Activated T-cell treated with anti-CD3 and anti-CD28 coated beads for 4 hours (primary cell): ENCODE data around the gene BAIAP2.

Experiments
- DNase-seq: peaks from one replicate; pipeline ENCODE4 v3.0.0-alpha.2; 2020

The BAIAP2 gene

DNA sequence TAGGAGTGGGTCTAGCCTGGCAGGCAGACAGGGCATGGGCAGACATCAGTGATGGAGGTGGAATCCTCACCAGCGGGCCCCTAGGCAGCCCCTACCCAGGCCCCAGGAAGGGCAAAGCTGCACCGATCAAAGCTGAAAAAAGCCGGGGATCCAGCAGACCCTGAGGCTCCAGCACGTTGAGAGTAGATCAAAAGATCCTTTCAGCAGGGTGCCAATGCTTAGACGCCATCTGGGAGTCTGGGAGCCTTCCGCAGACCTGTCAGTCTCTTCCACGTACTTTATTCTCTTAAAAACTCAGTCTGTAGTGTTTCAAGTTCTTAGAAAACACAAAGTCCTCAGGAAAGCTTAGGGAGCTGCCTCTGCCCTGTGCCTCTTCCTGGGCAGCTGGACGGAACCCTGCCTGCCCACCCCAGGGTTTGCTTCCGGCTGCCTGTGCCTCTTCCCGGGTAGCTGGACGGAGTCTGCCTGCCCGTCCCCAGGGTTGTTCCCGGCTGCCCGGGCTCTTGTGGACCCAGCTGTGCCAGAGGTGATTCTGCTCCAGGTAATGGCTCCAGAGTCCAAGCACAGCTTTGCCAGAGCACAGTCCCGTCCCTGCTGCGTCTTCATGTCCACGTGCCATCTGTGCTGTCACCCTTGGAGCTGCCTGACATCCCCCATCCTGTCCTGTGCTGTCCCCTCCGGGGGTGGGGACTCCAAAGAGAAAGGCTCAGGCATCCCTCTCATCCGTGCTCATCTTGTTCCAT lies 79.6 kb downstream of the BAIAP2 start:
- DNase-seq: no peak

DNA sequence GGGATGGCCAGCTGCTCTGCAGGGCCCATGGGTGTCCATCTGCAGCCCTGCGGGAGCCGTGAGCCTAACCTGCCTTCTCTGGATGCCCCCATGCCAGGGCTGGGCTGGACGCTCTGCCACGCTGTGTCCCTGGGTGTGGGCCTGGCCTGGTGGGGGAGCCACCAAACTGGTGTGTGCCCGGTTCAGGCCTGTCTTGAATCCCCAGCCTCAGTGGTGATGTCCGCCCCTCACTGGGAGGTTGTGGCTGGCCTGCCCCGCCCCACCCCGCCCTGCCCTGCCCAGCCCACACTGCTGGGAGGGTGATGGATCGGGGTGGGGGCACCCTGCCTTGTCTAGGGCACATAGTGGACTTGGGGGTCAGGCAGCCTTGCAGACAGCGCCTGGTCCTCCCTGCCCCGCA lies 80.3 kb downstream of the BAIAP2 start:
- no peak for DNase-seq

DNA sequence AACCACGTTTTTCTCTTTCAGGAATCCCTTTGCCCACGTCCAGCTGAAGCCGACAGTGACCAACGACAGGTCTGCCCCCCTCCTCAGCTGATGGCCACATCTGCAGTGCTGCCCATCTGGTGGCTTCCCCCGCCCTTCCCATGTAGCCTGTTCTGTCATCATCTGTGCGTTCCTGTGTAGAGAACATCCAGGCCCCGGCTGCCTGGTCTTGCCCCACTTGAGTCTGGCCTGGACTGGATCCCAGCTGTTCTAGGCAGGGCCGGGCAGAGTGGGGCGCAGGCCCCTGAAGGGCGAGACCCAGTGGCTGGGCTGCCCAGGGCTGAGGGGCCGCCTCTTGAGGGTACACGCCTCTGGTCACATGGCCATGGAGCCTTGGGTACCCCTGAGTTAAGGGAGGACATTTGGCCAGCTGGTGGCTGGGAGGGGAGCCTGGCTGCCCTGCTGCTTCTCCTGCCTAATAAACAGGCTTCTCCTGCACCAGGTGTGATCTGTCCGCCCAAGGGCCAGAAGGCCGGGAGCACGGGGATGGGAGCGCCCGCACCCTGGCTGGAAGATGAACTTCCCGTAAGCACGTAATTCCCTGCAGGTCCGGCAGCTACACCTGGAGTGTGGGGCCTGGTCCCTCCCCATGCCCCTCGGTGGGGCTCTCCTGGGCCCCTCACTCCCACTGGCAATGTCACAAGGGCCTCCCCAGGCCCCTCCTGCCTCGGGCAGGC lies 81.0 kb downstream of the BAIAP2 start:
- DNase-seq: no peak

DNA sequence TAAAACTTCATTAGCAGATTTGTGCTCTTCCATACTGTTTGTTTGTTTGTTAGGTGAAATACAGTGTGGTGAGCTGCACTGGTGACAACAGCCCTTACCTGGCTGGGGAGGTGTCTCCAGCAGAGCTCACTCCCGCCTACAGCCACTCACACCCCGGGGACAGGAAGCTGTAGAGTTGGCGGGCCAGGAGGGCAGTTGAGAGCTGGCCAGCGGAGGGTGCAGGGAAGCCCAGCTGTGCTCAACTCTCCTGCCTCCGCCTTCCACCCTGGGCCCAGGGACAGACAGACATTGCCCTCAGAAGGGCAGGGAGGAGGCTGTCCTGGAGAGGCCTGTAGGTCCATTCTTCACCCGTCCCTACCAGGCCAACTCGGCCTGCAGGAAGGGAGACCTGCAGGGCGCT lies 81.8 kb downstream of the BAIAP2 start:
- no peak for DNase-seq

DNA sequence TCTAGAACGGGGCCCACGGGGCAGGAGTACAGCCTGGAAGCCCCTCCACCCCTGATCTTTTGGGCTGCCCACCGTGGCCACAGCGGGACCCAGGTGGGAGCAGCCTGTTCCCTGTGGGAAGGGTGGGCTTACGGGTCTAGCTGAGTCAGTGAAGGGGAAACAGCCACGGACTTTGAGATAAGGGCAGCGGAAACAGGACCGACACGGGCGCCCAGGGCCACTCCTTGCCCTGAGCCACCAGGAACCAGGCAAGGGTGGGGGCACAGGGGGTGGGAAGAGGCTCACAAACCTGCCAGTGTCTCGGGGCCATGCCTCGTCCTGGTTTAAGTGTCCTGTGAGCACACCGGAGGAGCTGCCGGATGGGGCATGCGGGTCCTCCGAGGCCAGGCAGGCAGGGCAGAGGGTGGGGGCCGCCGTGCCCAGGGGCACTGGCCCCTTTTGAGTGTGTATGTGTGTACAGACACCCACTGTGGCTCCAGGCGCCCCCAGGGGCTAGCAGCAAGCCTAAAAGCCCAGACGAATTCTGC lies 82.8 kb downstream of the BAIAP2 start:
- DNase-seq: no peak

DNA sequence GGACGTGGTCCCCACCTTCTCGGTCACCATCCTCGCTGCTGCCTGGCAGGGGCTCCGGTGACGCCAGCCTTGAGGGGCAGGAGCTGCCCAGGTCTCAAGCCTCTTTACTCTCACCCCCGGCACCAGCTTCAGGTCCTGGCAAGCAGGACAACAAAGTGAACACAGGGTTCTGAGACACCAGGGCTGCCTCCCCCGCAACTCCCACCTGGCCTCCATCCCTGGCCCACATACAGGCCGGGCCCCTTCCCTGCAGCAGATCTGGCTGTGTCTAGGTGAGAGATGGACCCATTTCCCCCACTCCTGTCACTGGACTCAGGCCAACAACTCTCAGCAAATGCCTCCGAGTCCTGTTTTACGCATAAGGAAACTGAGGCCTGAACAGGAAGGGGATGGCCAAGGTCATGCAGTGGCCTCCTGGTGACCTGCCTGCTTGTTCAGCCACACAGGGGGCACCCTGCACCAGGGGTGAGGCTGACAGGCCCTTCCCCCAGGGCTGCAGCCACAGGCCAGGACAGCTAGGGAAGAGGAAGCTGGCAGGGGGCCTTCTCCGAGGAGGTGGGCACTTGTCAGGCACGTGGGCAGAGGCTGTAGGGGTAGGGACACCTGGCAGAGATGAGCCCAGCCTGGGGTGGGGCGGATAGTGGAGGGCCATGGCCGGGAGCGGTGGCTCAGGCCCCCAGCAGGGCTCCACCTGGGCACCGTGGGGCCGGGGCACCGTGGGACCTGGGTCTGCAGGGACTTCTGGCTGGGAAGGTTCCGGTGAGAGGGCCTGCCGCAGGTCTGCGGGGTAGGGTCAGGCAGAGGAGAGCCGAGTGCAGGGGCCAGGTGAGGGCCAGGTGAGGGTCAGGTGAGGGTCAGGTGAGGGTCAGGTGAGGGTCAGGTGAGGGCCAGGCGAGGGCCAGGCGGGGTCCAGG lies 83.6 kb downstream of the BAIAP2 start:
- DNase-seq: no peak

DNA sequence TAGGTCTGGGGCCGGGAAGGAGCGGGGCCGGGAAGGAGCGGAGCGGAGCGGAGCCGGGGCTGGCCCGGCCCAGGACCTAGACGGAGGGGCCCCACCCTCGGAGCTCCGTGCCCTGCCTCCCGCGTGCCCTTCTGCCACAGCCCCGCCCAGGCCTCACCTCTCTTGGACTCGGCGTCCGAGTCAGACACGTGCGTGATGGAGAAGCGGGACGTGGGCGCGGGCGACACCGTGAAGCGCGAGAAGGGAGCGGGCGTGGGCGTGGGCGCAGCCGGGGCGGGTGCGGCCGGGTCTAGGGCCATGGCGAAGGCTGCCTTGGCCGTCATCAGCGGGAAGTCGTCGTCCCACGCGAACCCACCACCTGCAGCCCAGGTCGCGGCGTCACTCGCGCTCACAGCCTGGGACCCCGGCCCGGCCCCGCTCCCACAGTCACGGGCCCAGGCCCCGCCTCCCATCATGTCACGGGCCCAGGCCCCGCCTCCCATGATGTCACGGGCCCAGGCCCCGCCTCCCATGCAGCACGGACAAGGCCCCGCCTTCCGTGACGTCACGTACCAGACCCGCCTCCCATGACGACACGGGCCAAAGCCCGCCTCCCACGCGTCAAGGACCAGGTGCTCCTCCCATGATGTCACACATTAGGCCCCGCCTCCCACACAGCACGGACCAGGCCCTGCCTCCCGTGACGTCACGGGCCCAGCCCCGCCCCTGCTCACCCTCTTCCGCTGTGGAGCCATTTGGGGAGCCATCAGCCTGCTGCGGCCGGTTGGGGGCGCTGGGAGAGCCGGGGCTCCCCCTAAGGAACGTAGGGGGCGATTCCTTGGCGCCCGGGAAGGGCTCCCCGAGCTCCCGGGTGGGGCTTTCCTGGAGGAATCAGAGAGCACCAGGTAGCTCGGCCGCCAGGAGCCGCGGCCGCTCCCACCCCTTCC lies 84.5 kb downstream of the BAIAP2 start:
- peak; percentile 83 for DNase-seq

DNA sequence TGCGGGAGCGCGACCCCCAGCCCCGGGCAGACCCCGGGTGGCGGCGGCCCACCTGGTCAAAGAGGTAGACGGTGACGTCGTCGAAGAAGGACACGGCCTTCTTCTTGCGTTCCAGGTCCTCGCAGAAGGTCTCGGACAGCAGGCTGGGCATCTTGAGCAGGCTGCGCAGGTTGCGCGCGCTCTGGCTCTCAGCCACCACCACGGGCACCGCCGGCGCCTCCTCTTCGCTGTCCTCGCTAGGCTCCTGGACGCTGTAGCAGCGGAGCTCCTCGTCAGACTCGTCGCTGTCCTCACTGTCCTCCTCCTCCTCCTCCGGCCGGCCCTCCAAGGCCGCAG lies 85.2 kb downstream of the BAIAP2 start:
- no peak for DNase-seq

DNA sequence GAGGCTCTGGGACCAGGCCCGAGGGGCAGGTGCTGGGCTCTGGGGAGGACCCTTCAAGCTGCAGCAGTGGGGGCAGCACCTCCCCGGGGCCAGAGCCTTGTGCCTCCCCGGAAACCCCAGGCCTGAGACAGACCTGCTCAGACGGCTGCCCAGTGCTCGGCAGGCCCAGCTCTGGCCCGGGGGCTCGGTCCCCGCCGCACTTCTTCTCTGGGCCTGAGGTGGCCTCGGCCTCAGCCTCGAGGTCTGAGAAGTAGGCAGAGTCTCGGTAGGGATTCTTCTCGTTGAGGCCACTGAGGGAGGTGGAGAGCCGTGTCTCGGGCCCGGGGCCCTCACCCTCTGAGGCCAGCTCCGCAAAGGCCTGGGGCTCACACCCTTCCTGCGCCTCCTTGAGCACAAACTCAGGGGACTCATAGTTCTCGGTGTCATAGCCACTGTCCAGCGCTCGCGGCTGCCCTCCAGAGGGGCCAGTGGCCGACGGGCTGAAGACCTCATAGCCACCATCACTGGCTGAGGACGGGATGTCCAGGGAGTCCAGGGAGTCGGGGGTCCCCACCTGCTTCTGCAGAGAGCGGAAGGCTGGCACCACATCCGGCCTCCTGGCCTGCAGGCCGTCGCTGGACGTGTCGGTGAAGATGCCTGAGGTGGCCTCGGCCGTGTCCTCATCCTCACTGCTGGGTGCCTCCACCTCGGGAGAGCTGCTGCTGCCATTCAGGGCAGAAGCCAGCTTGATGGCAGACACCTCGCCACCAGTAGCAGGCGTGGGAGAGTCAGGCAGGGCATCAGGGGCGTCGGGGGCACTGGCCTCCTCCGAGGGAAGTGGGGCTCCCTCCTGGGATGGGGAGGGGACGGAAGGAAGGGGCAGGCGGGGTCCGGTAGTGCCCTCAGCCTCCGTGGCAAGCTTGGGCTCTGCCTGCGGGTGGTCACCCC lies 86.0 kb downstream of the BAIAP2 start:
- DNase-seq: no peak

DNA sequence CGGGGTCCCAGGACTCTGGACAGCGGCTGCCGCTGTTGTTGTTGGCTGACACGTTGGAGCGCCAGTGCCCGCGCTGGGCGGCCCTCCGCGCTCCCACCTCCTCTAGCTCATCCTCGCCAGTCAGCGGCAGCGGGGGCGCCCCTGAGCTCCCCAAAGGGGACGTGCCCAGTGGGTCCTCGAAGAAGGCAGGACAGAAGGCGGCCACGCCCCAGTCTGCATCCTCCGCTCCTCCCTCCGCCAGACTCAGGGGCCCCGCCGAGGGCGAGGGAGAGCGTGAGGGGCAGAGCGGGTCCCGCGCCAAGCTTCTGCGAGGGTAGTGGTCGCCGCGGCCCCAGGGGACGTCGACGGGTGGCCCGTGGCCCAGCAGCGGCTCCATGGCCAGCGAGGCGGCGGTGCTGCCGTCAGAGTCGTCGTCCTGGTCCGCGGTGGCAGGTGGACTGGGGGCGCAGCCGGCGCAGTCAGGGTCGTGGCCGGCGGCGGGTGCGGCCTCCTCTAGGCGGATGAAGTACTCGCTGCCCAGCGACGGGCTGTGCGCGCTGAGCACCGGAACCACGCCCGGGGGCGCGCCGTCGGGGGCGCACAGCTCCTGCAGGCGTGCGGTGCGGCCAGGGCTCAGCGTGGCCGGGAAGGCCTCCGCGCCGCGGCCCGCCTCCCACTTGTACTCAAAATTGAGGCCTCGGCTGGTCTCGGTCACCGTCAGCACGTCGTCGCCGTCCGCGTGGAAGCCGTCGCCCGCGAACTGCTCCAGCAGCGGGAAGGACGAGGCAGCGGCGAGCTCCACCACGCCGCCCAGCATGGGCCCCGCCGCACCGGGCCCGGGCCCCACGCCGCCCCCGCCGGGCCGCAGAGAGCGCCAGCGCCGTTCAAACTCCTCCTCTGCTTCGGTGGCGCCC lies 87.1 kb downstream of the BAIAP2 start:
- no peak for DNase-seq

DNA sequence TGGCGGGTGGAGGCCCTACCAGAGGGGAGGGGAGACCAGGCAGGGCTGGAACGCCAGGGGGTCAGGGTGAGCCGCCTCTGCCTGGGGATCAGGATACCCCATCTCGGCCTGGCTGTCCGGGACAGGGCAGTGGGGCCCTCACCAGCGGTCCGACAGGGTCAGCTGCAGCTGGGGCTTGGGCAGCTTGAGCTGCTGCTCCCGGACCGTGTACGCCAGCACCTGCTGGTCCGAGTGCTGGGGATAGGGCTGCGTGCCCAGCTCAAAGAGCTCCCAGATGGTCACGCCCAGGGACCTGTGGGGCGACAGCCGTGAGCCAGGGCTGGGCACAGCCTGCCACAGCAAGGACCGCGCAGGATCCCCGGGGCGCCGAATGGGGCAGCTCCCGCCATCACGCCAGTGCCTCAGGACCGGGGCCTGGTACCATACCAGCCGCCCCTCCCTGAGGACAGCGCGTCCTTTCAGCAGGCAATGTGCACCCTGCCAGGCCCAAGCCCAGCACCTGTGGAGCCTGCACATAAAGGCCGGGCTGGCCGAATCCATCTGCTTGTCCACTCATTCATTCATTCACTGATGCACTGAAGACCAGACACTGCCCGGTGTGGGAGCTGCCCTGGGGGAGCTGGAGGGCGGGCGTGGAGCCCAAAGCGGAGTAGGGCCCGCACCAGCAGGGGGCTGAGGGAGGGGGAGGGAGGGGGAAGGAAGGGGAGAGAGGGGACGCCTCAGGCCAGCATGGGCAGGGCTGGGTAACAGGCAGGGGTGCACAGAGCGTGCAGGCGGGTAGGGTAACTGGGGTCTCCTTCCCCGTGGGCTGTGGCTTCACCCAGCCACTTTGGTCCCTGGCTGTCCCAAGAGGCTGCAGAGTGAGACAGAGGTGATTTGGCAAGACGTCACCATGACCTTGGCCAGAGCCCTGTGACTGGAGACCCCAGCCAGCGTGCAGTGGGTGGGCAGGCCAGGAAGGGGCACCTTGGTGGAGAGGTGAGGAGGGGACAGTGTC lies 88.4 kb downstream of the BAIAP2 start:
- no peak for DNase-seq

DNA sequence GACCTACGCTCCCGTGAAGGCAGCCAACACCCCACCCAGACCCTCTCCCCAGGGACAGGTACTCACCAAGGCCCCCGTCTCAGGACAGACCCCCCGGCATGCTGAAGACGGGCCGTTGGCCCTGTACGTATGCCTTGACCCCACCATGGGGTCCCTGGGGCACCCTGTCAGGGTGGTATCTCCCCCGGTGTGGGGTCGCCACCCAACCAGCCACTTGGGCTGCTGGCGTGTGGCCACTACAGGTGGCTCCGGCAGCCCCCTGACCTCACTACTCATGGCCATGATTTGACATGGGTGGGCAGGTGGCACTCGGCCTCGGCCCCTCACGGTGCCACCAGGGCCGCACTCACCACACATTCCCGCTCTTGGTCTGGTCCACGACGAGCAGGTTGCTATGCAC lies 89.4 kb downstream of the BAIAP2 start:
- DNase-seq: no peak

DNA sequence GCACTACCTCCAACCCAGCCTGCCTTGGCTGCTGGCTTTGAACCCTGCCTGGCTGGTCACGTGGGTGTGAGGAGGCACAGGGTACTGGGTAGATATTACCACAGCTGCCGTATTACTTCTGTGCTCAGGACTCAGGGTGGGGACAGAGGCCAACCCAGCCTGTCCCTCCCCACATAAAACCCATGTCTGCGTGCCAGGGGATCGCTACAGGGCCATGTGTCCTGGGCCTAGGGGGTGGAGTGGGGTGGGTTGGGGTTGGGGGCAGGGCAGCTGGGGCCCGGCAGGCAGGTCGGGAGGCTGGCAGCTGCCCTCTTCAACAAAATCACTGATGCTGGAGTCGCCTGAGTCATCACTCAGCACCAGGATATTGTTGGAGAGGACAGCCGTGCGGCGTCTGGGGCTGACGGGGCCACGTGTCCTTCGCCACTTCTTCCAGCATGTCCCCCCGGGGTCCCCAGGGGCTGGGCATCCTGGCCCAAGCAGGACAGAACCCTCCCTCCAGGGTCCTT lies 90.7 kb downstream of the BAIAP2 start:
- no peak for DNase-seq

DNA sequence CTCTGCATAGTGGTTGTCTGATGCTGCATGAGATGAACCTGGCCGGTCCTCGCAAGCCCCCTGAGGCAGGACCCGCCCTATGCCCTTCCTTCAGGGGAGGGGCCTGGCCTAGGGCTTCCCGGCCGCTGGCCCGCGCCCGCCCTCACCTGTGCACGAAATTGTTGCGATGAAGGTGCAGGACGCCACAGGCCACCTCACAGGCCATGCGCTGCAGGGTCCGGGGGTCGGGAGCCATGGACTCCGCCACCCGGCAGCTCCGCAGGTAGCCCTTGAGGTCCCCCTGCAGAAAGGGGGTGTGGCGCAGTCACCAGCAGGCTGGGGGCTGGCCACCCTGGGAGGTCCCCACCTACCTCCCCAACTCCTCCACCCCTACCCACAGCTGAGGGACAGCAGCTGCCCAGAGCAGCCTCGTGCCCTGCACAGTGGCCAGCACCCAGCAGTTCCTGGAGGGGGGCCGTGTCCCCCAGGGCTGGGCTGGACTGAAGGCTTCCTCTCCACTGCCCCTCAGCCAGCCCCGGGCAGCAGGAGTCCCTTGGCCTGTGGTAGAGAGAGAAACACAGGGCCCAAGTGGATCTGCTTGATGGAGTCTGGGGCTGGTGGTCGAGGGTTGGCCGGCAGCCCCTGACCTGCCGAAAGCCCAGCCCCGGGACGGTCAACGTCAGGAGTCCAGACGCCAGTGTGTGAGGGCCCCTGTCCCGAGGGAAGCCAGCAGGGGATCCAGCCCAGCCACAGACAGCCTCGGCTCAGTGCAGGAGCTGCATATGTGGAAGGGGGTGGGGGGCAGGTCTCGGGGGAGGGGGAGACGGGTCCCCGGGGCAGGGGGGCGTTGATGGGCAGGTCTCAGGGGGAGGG lies 91.6 kb downstream of the BAIAP2 start:
- no peak for DNase-seq

DNA sequence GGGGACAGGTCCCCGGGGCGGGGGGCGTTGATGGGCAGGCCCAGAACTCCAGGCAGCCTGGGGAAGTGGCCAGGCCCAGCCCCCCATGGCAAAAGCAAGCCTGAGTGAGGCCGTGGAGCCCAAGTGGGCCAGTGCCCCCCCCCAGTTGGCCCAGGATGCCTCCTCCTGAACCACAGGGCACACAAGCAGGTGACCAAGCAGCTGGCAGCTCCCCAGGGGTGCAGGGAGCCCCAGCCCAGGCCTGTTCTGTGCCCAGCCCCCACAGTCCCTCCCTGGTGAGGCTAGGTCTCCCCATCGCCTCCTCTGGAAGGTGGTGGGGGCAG lies 92.1 kb downstream of the BAIAP2 start:
- DNase-seq: no peak

DNA sequence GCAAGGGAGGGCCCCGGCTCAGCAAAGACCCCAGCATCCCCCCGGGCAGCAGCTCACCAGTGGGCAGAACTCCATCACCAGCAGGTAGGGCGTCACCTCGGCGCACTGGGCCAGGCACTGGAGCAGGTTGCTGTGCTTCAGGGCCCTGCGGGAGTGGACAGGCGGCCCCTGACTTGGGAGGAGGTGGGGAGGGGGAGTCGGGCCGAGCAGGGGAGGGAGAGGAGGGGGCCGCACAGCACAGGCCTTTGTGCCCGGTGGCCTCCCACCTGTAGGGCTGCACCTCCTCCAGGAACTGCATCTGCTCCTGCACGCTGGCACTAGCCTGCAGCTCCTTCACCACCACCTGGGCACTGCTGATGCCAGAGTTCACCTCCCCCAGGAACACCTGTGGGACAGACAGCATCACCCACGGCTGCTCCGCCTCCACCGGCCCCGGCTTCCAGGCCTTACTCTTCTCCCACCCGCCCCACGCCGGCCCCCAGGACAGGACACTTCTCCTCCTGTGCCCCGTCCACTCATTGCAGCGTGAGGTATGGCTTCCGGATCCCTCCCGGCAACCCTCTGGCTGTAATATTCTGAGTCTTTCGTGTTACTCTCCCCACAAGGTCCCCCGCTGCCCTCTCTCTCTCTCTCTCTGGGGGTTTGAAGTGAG lies 92.7 kb downstream of the BAIAP2 start:
- no peak for DNase-seq

DNA sequence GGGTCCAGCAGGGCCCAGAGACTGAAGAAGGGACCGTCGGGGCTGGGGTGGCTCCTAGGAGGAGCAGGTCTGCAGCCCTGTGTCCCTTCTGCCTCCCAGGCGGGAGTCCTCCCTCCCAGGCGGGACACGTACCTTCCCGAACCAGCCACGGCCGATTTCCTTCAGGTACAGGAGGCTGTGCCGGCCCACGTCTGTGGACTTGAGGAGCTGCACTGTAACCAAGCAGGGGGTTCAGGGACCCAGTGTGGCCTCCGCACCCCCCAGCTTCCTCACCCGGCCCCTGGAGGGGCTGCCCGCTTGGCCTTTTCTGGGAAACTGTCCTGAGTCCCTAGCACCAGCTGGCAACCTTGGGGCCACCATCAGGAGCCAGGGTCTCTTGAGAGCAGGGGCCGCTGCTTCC lies 93.4 kb downstream of the BAIAP2 start:
- DNase-seq: no peak
